GM23338 (cell line): Measurements from ENCODE around the gene ZBTB9. TPM values are rescaled to one million over a fixed set of nuclear protein-coding genes. Genes with fewer than 3 reads are reported as not detected.

Experiments
- ATAC-seq: fragments of 200-7000 bp; cut with Tn5 transposase; 3 replicates; pipeline ENCODE4 v1.9.1; 2020
- DNase-seq: peaks from one replicate; pipeline ENCODE4 v3.0.0-alpha.2; 2015; ENCODE audit warnings: low spot score
- H2AFZ ChIP-seq: fragments of 200-600 bp; sonication (generic); 2 replicates; pipeline ENCODE4 v1.8.0; 2016; ENCODE audit warnings: antibody characterized with exemption, mild to moderate bottlenecking, moderate library complexity
- H3F3A ChIP-seq: fragments of 200-600 bp; sonication (generic); replicated peaks from 2 replicates; pipeline ENCODE4 v1.8.0; 2017; ENCODE audit warnings: antibody characterized with exemption, mixed run types, low read depth
- H3K27ac ChIP-seq: fragments of 200-600 bp; sonication (generic); 2 replicates; pipeline ENCODE4 v1.6.1; 2016; ENCODE audit warnings: low read depth
- H3K27me3 ChIP-seq: fragments of 200-600 bp; sonication (generic); 2 replicates; pipeline ENCODE4 v1.8.0; 2016; ENCODE audit warnings: mild to moderate bottlenecking, mixed run types, moderate library complexity; ENCODE audit not compliant: insufficient read depth
- H3K36me3 ChIP-seq: fragments of 200-600 bp; sonication (generic); 2 replicates; pipeline ENCODE4 v1.8.0; 2016; ENCODE audit warnings: mild to moderate bottlenecking; ENCODE audit not compliant: insufficient read depth
- H3K4me1 ChIP-seq: fragments of 200-600 bp; sonication (generic); 2 replicates; pipeline ENCODE4 v1.8.0; 2016; ENCODE audit warnings: mild to moderate bottlenecking, moderate library complexity; ENCODE audit not compliant: insufficient read depth
- H3K4me2 ChIP-seq: fragments of 200-600 bp; sonication (generic); 2 replicates; pipeline ENCODE4 v1.7.1; 2017; ENCODE audit warnings: mixed run types
- H3K4me3 ChIP-seq: fragments of 200-600 bp; sonication (generic); 2 replicates; pipeline ENCODE4 v1.6.1; 2016; ENCODE audit warnings: mixed run types
- H3K79me2 ChIP-seq: fragments of 200-600 bp; sonication (generic); replicated peaks from 2 replicates; pipeline ENCODE4 v1.8.0; 2017; ENCODE audit warnings: mild to moderate bottlenecking; ENCODE audit not compliant: insufficient read depth
- H3K9me2 ChIP-seq: fragments of 200-600 bp; sonication (generic); 2 replicates; pipeline ENCODE4 v1.8.0; 2017; ENCODE audit not compliant: insufficient read depth
- H4K20me1 ChIP-seq: fragments of 200-600 bp; sonication (generic); replicated peaks from 2 replicates; pipeline ENCODE4 v1.8.0; 2017; ENCODE audit warnings: mild to moderate bottlenecking; ENCODE audit not compliant: insufficient read depth
- H3K27ac Mint-ChIP-seq: 2 replicates; pipeline ENCODE4 v1.8.0; 2020; ENCODE audit warnings: inconsistent platforms, mild to moderate bottlenecking, moderate library complexity, mixed read lengths
- H3K27me3 Mint-ChIP-seq: 3 replicates; pipeline ENCODE4 v1.8.0; 2022; ENCODE audit warnings: low read depth, mild to moderate bottlenecking, moderate library complexity, mixed read lengths, inconsistent platforms; ENCODE audit not compliant: insufficient read depth, poor library complexity
- H3K36me3 Mint-ChIP-seq: 3 replicates; pipeline ENCODE4 v1.8.0; 2021; ENCODE audit warnings: low read depth, mild to moderate bottlenecking, inconsistent platforms, moderate library complexity, mixed read lengths
- H3K4me1 Mint-ChIP-seq: 3 replicates; pipeline ENCODE4 v1.8.0; 2020; ENCODE audit warnings: mild to moderate bottlenecking, inconsistent platforms, mixed read lengths
- H3K4me3 Mint-ChIP-seq: 3 replicates; pipeline ENCODE4 v1.8.0; 2021; ENCODE audit warnings: moderate library complexity, mild to moderate bottlenecking, inconsistent platforms, mixed read lengths
- H3K9me3 Mint-ChIP-seq: 3 replicates; pipeline ENCODE4 v1.8.0; 2020; ENCODE audit warnings: moderate library complexity, mild to moderate bottlenecking, inconsistent platforms, mixed read lengths
- ETS1 ChIP-seq: IDR thresholded peaks from 2 replicates; pipeline ENCODE4 v1.6.1; 2016; ENCODE audit warnings: antibody characterized with exemption
- JUNB ChIP-seq: IDR thresholded peaks from one replicate; pipeline ENCODE4 v1.6.1; 2016; ENCODE audit warnings: antibody characterized with exemption; ENCODE audit not compliant: unreplicated experiment
- POLR2AphosphoS5 ChIP-seq: IDR thresholded peaks from 2 replicates; pipeline ENCODE4 v1.6.1; 2016; ENCODE audit warnings: antibody characterized with exemption, low read depth
- STAT1 ChIP-seq: IDR thresholded peaks from one replicate; pipeline ENCODE4 v1.6.1; 2016; ENCODE audit warnings: antibody characterized with exemption; ENCODE audit not compliant: unreplicated experiment
- polyA plus RNA-seq: library from polyadenylated mRNA; unstranded; fragments of >200 nt; fragmentation: Nextera tagmentation; extraction: Ambion mirVana; gene quantifications from 2 replicates; pipeline ENCODE4 v1.2.1, GENCODE V29; 2016
- total RNA-seq: library from RNA; depleted of rRNA; stranded (reverse); fragments of >200 nt; shearing (Covaris generic); gene quantifications from 2 replicates; pipeline ENCODE4 v1.2.3, GENCODE V29; 2014
- TF ChIP-seq, protein P1 (sequence below), 2 experiments: fragments of 200-600 bp in 1 of 2; sonication (generic) in 1 of 2; conservative IDR thresholded peaks; 2 replicates each; pipeline versions ENCODE4 v1.5.1 to v1.6.1; 2016 to 2017; ENCODE audit warnings: antibody characterized with exemption in 2 of 2, low read depth in 2 of 2, mild to moderate bottlenecking in 2 of 2, moderate library complexity in 1 of 2

ZBTB9 gene
- total and polyA plus RNA-seq, 2 experiments from 2014 or later: 13.5 to 17.9 TPM

DNA sequence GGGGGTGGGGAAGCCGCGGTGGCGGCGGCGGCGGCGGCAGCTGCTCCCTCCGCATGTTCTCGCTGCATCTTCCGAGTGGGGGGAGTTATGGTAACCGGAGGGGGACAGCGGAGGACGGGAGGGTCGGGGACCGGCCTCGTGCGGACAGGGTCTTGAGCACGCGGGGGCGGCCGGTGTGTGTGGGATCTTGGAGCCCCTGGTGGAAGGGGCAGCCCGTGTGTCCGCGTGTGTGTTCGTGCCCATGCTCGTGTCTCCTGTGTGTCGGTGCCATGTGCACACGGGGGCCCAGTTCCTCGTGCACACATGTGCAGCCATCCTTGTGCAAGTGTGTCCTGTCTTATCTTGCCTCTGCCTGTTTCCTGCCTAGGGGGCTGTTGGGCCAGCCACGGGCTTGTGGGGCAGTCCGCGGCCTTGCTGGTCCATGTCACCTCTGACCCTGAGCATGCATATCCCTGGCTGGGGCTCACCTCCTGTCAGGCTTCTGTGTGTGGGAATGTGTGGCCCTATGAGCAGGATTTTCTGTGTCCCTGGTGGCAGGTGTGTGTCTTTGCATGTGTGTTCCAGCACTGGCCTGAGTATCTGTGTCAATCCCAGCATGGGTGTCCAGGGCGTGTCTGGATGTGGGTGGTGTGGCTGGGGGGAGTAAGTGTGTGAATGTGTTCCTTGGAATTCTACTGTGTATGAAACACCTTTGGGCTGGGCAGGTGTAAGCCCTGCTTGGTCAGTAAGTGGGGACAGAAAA is 26.0 kb upstream of the ZBTB9 start:
- DNase-seq: peak; percentile 57
- H3K79me2 ChIP-seq: peaks cover 59% of the 10 kb centered on the region
- Mint-ChIP-seq H3K4me3 (peak overlapping the region; percentile 80), H3K4me1 (peaks cover 72% of the 10 kb centered on the region), H3K27ac (peak overlapping the region; percentile 90), H3K9me3 (no peaks in the 10 kb centered on the region), H3K36me3 (peaks cover 28% of the 10 kb centered on the region), H3K27me3 (peaks cover 32% of the 10 kb centered on the region)
- H3F3A ChIP-seq: peaks cover 27% of the 10 kb centered on the region
- no peaks in the 10 kb centered on the region for H3K36me3 ChIP-seq
- H2AFZ ChIP-seq: no peak overlapping the region
- H4K20me1 ChIP-seq: no peaks in the 10 kb centered on the region; the same call in 1 of the 2 replicates
- peaks cover 61% of the 10 kb centered on the region for H3K4me1 ChIP-seq
- no peaks in the 10 kb centered on the region for H3K27me3 ChIP-seq
- no peaks in the 10 kb centered on the region for H3K9me2 ChIP-seq
- peak overlapping the region; percentile 52 for H3K4me3 ChIP-seq
- peak overlapping the region; percentile 79 for H3K4me2 ChIP-seq
- peak overlapping the region; percentile 33; the same call in 1 of the 2 replicates for H3K27ac ChIP-seq
- ATAC-seq: no peak
- TF ChIP-seq, protein P1, sequence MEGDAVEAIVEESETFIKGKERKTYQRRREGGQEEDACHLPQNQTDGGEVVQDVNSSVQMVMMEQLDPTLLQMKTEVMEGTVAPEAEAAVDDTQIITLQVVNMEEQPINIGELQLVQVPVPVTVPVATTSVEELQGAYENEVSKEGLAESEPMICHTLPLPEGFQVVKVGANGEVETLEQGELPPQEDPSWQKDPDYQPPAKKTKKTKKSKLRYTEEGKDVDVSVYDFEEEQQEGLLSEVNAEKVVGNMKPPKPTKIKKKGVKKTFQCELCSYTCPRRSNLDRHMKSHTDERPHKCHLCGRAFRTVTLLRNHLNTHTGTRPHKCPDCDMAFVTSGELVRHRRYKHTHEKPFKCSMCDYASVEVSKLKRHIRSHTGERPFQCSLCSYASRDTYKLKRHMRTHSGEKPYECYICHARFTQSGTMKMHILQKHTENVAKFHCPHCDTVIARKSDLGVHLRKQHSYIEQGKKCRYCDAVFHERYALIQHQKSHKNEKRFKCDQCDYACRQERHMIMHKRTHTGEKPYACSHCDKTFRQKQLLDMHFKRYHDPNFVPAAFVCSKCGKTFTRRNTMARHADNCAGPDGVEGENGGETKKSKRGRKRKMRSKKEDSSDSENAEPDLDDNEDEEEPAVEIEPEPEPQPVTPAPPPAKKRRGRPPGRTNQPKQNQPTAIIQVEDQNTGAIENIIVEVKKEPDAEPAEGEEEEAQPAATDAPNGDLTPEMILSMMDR (conservative IDR thresholded peaks at IDR 0.05; ENCODE audit: low read depth in 2 of 2): peak in 1 of 2 experiments; percentile 41; a peak in 1 of 4 replicates
- no peak for TF ChIP-seq STAT1

- no peak for ATAC-seq
- H4K20me1 ChIP-seq: no peaks in the 10 kb centered on the region; the same call in 1 of the 2 replicates
- peak overlapping the region; percentile 79 for H3K4me2 ChIP-seq
- peaks cover 26% of the 10 kb centered on the region for H3F3A ChIP-seq
- H3K27me3 ChIP-seq: no peaks in the 10 kb centered on the region
- H2AFZ ChIP-seq: no peak overlapping the region
- peaks cover 26% of the 10 kb centered on the region for H3K36me3 Mint-ChIP-seq
- H3K9me2 ChIP-seq: no peaks in the 10 kb centered on the region
- TF ChIP-seq ETS1: no peak
- TF ChIP-seq POLR2AphosphoS5: 0 out of 2 replicates have a peak, but pooled peaks have one; percentile 17
- TF ChIP-seq JUNB: no peak
- TF ChIP-seq, protein P1 (conservative IDR thresholded peaks at IDR 0.05; ENCODE audit: low read depth in 2 of 2): no peak
- H3K4me3 ChIP-seq: peak overlapping the region; percentile 52; the same call in 1 of the 2 replicates
- H3K4me3 Mint-ChIP-seq: peak overlapping the region; percentile 80
- peak overlapping the region; percentile 90 for H3K27ac Mint-ChIP-seq
- no peaks in the 10 kb centered on the region for H3K9me3 Mint-ChIP-seq
- H3K79me2 ChIP-seq: peaks cover 61% of the 10 kb centered on the region
- H3K27me3 Mint-ChIP-seq: peaks cover 30% of the 10 kb centered on the region
- H3K27ac ChIP-seq: peak overlapping the region; percentile 33; the same call in 1 of the 2 replicates
- H3K4me1 Mint-ChIP-seq: peaks cover 70% of the 10 kb centered on the region
- H3K36me3 ChIP-seq: no peaks in the 10 kb centered on the region
- no peak for DNase-seq
- H3K4me1 ChIP-seq: peaks cover 66% of the 10 kb centered on the region
Measured at GRCh38 chr6:33428966-33429749, 25.2 kb upstream of the ZBTB9 start.
